ENCODE measurements around the gene SLC26A11.

- TF ChIP-seq, protein P1, sequence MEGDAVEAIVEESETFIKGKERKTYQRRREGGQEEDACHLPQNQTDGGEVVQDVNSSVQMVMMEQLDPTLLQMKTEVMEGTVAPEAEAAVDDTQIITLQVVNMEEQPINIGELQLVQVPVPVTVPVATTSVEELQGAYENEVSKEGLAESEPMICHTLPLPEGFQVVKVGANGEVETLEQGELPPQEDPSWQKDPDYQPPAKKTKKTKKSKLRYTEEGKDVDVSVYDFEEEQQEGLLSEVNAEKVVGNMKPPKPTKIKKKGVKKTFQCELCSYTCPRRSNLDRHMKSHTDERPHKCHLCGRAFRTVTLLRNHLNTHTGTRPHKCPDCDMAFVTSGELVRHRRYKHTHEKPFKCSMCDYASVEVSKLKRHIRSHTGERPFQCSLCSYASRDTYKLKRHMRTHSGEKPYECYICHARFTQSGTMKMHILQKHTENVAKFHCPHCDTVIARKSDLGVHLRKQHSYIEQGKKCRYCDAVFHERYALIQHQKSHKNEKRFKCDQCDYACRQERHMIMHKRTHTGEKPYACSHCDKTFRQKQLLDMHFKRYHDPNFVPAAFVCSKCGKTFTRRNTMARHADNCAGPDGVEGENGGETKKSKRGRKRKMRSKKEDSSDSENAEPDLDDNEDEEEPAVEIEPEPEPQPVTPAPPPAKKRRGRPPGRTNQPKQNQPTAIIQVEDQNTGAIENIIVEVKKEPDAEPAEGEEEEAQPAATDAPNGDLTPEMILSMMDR (IDR thresholded peaks at IDR 0.05): no peak
- TF ChIP-seq RAD21 (conservative IDR thresholded peaks at IDR 0.05 in 1 of 2, IDR thresholded peaks at IDR 0.05 in 1 of 2) (peak in 1 of 2 experiments; percentile 36; a peak in 1 of 5 replicates), ELK1 (IDR thresholded peaks at IDR 0.05; ENCODE audit: low read depth, low read length) (no peak), PHF8 (IDR thresholded peaks at IDR 0.05; ENCODE audit: borderline replicate concordance, low read depth) (no peak)
Measured at GRCh38 chr17:80248894-80249710, 28.9 kb downstream of the SLC26A11 start.

Measured in A549 (cell line).